ENCODE data around the gene LRRN2.
"Not testable (repeated sequence)": the region's sequence is repeated elsewhere in the genome, so short reads cannot be mapped to it uniquely, and the experiment has no call there.

Gene LRRN2

DNA sequence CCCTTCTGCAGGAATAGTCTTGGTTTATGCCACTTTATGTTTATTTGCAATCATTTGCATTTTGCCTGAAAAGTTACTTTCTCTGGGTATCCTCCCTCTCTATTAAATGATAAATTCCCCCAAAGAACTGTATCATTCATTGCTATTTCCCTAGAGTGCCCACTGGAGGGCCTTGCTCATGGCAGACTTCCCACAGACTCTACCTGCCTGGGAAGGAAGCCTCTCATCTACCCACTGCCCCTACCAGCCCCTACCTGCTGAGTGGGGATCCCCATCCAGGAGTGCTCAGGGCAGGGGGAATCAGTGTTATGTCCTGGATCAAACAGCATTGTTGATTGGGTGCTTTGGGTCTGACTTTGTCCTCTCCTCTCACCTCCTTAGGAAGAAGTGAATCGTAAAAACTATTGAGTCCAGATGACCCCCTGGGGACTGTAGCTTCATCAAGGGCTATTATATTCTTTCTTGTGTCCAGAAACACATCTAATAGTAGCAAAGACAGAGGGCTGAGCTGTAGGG is 6.8 kb upstream of the LRRN2 start:
- DNase-seq (ENCODE audit: low spot score) = no peak

DNA sequence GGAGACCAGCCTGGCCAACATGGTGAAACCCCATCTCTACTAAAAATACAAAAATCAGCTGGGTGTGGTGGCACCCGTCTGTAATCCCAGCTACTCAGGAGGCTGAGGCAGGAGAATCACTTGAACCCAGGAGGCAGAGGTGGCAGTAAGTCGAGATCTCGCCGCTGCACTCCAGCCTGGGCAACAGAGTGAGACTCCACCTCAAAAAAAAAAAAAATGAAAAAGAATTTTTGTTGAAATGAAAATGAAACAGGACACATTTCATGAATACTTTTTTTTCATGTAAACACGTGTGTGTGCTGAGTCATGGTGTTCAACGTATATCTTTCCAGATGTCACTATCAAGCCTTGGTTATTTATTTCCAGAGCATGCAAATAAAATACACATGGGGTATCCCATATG is 5.8 kb upstream of the LRRN2 start:
- not testable (repeated sequence) for DNase-seq (ENCODE audit: low spot score)

DNA sequence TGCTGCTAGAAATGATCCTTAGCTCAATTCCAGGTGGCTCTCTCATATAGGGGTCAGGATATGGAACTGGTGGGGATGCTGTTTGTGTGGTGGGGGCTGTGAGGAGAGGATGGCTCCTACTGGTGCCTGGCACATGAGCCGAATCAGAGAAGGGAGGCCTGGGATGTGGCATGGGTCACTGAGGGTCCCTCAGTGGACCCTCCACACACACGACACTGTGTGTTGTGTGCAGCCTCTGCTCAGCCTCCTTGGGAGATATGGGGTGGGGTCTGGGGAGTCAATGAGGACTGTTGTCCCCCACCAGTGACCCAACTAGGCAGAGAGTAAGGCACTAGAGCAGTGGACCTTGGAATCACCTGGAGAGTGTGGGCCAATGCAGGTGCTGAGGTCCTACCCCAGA is 3.2 kb upstream of the LRRN2 start:
- DNase-seq (ENCODE audit: low spot score) = no peak

DNA sequence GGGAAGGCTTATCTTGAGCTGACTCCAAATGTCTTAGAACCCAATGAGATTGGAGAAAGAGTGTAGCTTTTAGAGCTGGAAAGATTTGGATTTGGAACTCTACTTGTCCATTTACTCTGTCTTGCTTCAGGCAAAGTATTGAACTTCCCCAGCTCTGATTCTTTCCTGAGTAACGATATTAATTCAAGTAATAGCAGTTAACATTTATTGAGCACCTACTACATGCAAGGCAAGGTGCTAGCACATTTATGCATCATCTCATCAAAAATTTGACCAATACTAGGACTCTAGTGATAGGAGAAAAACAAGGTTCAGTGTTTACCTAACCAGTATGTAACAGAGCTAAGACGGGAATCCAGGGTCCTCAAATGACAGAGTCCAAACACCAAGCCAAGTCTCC is 2.5 kb upstream of the LRRN2 start:
- no peak for DNase-seq (ENCODE audit: low spot score)

DNA sequence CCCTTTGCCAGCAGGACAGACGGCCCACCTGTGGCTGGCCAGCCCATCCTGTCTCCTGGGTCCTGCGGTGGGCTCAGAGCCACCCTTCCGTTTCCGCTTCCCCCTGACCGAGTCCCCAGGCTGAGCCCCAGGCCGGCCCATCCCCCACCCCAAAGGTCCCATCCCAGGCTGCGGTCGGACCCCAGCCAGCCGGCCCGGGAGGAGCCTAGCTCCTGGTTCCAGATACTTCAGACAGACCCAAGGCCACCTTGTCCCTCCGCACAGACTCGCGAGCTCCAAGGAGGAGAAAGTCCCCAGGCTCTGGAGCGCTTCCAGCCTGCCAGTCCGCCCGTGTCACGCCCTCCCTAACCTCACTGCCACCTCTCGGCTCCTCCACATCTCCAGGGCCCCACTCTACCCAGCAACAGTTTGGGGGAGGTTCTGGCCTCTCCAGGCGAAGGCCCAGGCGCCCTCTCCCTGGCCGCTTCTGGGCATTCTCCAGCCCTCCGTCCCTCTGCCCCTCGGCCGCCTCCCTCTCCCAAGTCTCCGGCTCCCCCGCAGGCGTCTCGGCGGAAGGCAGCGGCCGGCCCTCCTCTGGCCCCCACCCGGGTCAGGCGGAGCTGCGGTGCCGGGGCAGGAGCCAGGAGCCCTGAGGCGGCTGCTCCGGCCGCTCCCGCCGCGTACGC is 835 bp downstream of the LRRN2 start:
- no peak for DNase-seq (ENCODE audit: low spot score)

DNA sequence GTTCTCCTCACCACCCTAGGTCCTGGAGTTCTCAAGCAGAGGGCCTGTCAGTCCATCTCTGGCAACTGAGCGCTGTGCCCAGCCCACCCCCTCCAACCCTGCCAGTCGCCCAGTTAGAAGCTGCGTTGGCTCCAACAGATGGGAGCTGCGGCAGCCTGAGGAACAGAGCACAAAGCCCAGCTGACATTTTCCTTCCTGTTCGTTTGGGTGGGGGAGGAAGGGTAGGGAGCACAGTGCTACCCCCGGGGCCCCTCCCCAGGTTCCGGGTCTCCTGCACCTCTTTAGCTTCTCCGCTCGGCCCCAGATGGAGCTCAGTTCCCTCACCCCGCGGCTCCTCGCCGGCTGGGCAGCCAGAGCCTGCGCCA is 1.4 kb downstream of the LRRN2 start:
- no peak for DNase-seq (ENCODE audit: low spot score)

DNA sequence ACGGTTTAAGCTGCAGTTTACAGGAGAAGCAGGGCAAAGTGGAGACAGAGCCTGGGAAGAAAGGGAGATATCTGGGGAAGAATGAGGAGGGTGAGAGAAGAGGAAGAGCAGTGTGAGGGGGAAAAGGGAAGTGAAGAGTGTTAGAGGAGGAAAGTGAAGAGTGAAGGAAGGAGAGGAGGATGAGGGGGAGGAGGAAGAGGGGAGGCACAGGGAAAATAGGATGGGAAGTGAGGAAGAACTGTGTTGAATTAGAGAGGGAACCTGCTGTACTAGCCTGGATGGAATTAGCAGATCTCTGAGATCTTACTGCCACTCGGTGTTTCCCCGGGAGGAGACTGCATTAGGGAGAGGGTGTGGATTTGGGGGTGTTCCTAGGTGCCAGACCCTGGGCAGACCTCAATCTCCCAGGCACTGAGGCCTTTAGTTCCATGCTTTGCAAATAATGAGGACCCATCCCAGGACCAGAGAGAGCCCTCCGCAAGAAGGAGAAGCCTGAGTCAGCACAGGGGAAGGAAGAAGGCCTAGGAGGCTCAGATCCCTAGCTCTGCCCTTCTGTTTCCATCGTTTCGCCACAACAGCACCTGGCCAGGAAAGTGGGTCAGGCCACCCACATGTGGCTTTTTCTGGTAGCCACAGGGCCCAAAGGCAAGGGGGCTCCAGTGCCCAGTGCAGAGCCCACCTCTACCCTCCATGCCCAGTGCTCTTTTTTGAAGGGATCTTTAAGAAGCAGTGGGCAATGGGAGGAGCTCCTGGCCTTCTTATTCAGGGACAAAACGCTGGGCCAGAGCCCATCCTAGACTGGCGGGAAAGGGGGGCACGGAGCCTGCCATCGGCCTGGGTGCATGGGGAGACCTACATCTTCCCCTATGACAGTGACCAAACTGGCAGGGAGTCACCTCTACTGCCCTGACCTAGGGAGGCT is 2.0 kb downstream of the LRRN2 start:
- no peak for DNase-seq (ENCODE audit: low spot score)

DNA sequence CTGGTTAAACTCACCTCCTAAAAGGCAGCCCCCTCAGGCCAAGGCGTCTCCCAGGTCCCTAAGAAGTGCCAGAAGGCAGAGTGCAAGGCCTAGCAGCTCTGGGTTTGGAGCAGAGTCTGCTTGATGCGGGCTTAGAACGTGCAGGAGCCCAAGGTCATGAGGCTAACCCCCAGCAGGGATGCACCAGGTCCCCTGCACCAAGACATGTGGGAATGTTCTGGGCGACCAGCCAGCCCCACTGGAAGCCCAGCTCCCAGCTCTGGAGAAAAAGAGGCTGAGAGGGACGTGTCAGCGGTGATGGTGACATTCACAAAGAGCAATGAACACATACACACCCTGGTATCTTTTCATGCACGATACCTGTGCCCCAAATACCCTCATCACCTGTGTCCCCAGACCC is 5.1 kb downstream of the LRRN2 start:
- no peak for DNase-seq (ENCODE audit: low spot score)

DNA sequence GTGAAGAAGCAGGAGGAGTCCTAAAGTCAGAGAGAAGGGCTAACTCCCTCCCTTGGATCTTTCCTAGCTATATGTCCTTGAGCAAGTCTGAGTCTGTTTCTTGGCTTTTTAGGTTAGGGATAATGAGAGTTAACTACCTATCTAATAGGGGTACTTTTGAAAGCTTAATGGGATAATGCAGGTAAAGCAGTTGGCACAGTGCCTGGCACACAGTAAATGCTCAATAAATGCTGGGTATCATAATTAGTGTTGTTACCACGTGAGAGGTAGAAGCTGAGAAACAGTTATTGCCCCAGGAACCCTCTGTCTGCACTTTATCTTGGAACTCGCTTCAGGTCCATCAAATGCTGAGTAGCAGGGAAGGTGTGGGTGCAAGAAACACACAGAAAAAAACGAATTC is 5.5 kb downstream of the LRRN2 start:
- no peak for DNase-seq (ENCODE audit: low spot score)

DNA sequence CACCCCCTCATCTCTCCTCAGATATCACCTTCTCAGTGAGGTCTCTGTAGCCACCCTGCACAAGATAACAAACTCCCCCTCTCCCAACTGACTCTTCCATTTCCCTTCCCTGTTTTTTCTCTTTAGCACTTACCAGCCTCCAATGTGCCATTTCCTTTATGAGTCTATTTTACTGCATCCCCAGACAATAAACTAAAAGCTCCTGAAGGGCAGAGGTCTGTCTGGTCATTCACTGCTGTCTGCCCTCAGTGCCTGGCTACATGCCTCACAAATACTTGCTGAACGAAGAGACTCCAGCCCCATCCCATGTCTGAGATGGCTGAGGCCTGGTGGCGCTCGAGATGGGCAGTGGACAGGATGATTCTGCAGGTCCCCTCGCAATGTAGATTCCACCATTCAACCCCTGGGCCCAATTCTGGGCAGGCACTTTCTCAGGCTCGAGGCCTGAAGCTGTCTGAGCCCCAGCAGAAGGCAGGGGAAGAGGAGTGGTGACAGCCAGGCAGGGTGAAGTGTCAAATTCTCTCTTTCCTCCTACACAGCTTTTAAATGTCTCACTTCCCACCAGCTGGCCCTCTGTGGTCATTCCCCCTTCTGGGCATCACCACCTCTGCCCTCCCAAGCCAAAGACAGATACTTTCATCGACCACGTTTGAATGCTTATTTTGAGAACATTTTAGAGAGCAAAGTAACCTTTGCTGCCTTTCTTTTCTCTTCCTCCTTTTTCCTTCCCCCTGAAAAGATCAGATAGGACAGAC is 6.6 kb downstream of the LRRN2 start:
- DNase-seq (ENCODE audit: low spot score) = no peak

DNA sequence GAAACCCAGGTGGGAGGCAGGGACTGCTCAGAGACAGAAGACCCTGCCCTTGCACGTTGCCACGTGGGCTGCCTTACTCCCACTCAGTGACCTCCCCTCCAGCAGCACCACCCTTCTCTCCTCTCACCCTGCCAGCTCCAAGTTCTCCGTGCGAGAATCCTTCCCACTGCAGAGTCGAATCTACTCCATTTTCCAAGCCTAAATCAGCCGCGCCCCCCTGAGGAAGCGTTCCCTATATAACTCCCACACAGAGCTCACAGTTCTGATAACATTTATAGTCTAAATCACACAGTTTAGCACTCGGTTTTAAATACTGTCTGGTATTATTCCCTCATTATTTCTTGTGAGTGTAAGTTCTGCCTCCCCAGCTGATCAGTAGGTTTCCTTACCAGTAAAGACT is 7.7 kb downstream of the LRRN2 start:
- DNase-seq (ENCODE audit: low spot score) = no peak

DNA sequence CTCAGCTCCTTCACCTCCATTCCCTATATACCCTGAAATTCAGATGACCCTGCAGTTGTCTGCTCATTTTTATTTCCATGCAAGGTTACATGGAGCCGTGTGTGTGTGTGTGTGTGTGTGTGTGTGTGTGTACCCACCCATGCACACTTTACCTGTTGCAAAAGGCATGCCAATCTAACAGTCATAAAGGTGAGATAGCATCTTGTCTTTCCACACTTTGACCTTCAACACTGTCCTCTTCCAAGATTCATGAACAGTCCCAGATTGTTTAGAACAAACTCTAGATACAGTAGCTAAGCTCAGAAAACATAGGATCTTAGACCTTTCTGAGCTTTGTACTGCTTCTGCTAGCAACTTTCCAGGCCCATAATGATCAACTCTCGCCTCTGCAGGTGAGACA is 9.5 kb downstream of the LRRN2 start:
- DNase-seq (ENCODE audit: low spot score) = no peak

DNA sequence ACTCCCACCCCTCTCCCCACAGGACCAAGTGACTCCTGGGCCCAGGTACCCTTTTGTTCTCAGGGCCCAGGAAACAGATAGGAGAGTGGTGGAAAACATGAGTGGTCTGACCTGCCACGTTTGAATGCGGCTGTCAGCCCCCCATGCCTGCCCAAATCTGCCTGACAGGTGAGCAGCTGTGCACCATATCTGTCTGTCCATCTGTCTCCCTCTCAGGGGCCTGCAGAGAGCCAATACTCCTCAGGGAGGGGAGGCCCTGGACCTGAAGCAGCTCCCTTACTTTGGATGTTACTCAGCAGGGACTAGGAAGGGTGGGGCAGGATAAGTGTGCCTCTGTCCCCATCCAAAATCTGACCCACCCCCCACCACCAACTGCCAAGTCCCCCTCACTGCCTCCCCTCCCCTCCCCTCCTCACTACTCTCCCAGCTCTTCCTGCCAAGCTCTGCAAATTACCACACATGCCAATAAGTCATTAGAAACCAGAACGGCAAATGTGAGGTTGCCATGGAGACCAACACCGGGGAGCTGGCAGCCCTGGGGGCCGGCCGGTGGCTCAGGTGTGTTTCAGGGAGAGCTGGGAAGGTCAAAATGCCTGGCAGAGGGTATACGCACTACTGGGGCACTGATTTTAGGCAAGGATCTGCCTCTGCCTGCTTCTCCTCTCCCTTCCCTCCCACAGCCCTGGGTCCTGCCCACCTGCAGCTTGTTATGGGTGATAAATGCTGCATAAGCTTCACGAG is 11.5 kb downstream of the LRRN2 start:
- DNase-seq (ENCODE audit: low spot score) = no peak

DNA sequence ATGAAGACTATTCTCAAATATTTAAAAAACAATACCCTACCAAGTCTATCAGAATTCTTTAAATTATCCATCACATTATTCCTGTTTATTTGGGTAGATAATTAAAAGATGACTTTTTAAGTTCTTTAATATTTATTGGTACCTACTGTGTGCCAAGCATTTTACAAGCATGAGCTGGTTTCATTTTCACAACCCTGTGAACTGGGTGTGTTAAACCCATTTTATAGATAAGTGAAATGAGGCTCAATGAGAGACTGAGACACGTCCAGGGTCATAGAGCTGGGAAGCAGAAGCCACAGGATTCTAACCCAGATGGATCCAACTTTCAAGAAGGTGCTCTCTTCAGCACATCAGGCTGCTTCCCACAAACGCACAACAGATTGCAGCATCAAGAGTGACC is 12.3 kb downstream of the LRRN2 start:
- DNase-seq (ENCODE audit: low spot score) = no peak

DNA sequence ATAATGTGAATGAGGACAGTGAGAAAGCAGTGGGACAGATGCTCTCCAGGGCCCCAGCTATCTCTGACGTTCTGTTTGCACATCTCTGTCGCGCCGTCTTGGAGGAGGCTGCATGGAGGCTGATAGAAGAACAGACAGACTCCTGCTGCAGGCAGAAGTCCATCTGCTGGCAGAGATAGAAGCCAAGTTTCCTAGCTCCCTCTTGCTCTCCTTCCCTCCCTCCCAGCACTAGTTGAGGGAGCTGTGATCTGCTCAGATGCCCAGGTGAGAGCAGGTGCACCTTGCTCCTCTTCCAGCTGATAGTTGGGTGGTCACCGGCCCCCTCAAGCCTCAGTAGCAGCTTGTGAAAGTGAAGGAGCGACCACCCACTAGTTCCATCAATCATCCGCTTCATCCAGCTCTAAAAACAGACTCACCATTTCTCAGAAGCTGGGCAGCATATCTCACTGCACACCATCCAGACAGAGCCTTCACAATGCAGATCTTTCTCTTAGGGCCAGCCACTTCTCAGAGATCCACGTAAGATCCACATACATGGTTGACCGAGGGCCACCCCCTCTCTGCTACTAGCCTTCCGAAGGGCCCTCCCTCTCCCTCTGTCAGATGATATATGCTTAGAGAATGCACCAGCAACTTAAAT is 12.9 kb downstream of the LRRN2 start:
- DNase-seq (ENCODE audit: low spot score) = no peak

DNA sequence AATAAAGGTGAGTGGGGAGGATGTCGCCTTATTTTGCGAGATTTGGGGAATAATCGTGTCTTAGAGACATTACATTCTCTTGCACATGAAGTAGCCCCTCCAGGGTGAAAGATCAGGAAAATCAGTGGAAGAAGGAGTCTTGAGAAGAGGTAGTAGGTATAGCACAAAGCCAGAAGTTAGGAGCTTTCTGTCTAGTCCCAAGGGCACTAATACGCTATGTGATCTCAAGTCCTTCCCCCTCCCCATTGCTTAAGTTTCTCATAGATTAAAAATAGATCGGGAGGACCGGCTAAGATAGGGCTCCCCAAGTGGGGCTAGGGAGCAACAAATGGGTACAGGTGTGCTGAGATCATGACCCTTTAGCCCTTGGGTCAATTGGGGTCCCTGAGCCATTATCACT is 13.5 kb downstream of the LRRN2 start:
- no peak for DNase-seq (ENCODE audit: low spot score)

DNA sequence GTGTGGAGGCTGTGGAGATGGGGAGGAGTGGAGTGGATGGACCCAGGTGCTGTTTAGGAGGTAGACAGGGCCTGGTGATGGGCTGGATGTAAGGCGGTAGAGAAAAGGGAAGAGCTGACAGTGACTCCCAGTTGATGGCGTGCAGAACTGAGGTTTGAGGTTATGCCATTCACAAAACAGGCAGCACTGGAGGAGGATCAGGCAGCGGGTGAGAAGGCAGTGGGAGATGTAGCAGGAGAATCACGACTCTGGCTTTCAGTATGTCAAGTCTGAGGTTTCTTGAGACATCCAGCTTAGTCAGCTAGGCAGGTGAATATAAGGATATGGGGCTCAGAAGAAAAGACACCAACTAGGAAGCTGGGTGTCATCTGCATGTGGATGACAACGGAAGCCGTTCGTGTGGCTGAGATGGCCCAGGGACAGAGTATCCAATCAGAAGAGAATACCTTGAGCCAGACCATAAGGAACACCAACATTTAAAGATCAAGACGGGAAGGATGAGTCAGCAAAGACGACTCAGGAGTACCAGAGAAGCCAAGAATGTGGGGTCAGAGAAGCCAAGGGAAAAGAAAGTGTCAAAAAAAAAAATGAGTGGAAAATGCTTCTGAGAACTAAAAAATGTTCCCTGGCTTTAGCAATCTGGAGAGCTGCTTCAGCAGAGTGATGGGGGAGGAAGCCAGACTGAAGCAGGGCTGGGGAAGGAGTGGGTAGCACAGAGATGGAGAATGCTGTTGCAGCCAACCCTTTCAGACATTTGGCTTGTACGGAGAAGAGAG is 15.2 kb downstream of the LRRN2 start:
- DNase-seq (ENCODE audit: low spot score) = no peak

DNA sequence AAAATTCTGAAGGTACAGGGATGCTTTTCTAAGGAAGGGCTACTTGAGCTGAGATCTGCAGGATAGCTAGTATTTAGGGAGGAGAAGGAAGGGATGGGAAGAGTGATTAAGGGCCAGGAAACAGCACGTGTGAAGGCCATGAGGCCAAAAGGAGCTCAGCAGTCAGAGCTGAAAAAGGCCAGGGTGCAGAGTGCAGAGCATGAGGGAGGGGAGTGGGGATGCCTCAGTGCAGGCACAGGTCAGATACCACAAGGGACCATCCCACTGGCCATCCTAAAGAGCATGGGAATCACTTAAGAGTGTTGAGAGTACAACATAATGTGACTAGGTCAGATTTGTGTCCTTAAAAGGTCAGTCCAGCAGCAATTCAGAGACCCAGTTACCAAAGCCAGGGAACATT is 16.0 kb downstream of the LRRN2 start:
- DNase-seq (ENCODE audit: low spot score) = no peak

DNA sequence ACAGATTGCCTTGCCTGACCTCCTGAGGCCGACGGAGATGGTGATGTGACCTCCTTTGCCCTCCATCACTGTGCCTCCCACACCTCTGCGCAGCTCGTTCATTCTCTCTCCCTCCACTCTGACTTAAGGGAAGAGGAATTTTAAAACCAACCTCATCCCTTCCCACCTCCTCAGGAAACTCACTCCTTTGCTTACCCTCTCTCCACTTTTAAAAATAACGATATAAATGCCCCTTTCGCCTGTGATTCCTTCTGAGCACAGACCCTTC is 21.2 kb downstream of the LRRN2 start:
- DNase-seq (ENCODE audit: low spot score) = no peak

DNA sequence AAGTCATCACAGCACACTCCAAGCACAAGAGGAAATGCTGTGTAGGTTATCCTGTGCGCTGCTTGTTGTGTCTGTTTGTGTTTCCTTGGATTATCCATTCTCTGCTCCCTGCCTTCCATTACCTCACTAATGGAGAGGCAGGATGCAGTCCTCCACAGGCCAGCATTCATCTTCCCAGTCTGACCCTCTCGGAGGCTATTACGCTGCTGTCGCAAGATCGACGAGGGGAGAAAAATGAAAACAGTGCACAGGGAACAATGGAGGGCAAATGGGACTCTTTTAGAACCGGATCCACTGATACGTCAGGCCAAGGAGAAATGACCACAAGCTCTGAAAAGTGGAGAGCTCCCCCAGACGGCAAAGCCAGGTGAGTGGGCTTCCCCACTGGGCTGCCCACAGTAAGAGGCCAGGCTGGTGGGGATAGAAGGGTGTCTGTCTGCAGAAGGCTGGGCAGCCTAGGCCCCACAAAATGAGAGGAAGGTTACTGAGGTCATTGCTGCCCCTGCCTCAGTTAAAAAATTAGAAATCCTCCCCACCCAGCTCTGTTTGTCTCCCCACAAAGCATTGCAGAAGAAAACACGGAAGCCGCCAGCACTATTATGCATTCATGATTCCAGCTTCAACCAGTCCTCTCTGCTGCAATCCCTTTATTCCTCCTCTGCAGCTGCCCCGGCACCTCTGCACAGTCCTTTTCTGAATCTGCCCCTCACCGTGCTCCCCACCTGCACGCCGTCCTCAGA is 21.7 kb downstream of the LRRN2 start:
- DNase-seq (ENCODE audit: low spot score) = no peak
